ENCODE data around the gene USP12.

Gene USP12

GRCh38 chr13:27043013-27043412 is 128.6 kb downstream of the USP12 start:
- H3K4me3 ChIP-seq (ENCODE audit: low read depth, low read length) = no peak overlapping the region
- TF ChIP-seq, protein P1, sequence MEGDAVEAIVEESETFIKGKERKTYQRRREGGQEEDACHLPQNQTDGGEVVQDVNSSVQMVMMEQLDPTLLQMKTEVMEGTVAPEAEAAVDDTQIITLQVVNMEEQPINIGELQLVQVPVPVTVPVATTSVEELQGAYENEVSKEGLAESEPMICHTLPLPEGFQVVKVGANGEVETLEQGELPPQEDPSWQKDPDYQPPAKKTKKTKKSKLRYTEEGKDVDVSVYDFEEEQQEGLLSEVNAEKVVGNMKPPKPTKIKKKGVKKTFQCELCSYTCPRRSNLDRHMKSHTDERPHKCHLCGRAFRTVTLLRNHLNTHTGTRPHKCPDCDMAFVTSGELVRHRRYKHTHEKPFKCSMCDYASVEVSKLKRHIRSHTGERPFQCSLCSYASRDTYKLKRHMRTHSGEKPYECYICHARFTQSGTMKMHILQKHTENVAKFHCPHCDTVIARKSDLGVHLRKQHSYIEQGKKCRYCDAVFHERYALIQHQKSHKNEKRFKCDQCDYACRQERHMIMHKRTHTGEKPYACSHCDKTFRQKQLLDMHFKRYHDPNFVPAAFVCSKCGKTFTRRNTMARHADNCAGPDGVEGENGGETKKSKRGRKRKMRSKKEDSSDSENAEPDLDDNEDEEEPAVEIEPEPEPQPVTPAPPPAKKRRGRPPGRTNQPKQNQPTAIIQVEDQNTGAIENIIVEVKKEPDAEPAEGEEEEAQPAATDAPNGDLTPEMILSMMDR (IDR thresholded peaks at IDR 0.05; ENCODE audit: low read depth, low read length) = no peak

DNA sequence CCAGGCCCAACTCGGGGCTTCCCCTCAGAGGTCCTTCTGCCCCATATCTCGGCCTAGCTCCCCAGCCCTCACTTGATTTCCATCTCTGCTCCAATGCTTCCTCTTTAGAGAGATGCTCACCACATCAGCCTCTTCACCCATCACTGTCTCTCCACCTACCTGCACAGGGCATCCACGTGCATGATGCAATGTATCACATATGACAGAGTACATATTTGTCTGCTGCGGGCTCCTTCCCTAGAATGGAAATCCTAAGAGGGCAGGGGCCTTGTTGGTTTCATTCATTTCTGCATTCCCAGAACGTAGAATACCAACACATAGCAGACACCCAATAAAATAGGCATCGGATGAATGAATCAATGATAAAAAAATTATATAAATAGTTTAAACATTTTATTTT is 130.3 kb downstream of the USP12 start:
- H3K4me3 ChIP-seq (ENCODE audit: low read depth, low read length) = no peak overlapping the region
- TF ChIP-seq, protein P1 (IDR thresholded peaks at IDR 0.05; ENCODE audit: low read depth, low read length) = no peak

DNA sequence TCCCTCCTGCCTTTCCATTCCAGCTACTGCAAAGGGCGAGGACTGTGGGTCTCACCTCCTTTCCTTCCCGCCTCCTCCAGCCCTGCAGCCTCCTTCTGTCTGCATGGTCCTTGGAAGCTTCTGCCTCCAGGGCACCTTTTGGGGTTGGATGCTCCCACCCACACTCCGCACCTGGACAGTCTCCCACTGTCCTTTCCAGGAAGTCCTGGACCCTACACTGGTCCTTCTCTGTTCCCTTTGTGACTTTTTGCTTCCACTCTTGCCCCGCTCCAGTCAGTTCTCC is 130.8 kb downstream of the USP12 start:
- TF ChIP-seq, protein P1 (IDR thresholded peaks at IDR 0.05; ENCODE audit: low read depth, low read length) = no peak

GRCh38 chr13:27039171-27039701 is 132.4 kb downstream of the USP12 start:
- no peak overlapping the region for H3K4me3 ChIP-seq (ENCODE audit: low read depth, low read length)
- TF ChIP-seq, protein P1 (IDR thresholded peaks at IDR 0.05; ENCODE audit: low read depth, low read length) = no peak

More for the DNA sequence above, 130.8 kb downstream of the USP12 start:
- no peak overlapping the region for H3K4me3 ChIP-seq (ENCODE audit: low read depth, low read length)

DNA sequence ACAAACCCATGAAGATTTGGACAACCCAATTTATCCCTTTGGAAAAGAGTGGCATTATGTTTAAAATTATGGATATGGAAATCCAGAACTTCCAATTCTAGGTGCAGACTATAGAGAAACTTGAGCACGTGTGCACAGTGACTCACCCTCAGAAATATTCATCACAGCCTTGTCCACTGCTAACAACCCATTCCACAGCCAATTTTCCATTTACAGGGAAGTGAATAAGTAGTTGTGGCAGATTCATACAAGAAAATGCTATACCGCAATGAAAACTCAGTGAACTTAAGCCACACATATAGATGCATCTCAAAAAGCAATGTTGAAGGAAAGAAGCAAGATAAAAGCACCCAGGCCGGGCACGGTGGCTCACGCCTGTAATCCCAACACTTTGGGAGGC is 133.3 kb downstream of the USP12 start:
- no peak overlapping the region for H3K4me3 ChIP-seq (ENCODE audit: low read depth, low read length)
- TF ChIP-seq, protein P1 (IDR thresholded peaks at IDR 0.05; ENCODE audit: low read depth, low read length) = no peak

GRCh38 chr13:27037571-27037970 is 134.0 kb downstream of the USP12 start:
- TF ChIP-seq, protein P1 (IDR thresholded peaks at IDR 0.05; ENCODE audit: low read depth, low read length) = no peak
- H3K4me3 ChIP-seq (ENCODE audit: low read depth, low read length) = no peak overlapping the region

GRCh38 chr13:27037171-27037570 is 134.4 kb downstream of the USP12 start:
- TF ChIP-seq, protein P1 (IDR thresholded peaks at IDR 0.05; ENCODE audit: low read depth, low read length) = no peak
- H3K4me3 ChIP-seq (ENCODE audit: low read depth, low read length) = no peak overlapping the region

Measured in WI38 (cell line).